HCT116 (cell line): ENCODE measurements around the gene TLX2. TPM values are rescaled to one million over a fixed set of nuclear protein-coding genes. Genes with fewer than 3 reads are reported as not detected.

ENCODE experiments used
- ATAC-seq: fragments of 200-7000 bp; cut with Tn5 transposase; 2 replicates; pipeline ENCODE4 v1.9.1; 2020; ENCODE audit warnings: mild to moderate bottlenecking, moderate library complexity
- BruUV-seq: library from RNA; stranded (reverse); fragments of 400-500 nt; replicated peaks from 2 replicates; lab custom pipeline; 2021; lab: Mats Ljungman, UMichigan
- CTCF ChIA-PET: fragments of 300-600 bp; sonication (Branson Sonifier 250); formaldehyde crosslinking; loops from one replicate; lab custom pipeline; 2021; ENCODE audit warnings: antibody characterized with exemption; lab: Charles Lee
- POLR2A ChIA-PET: fragments of 300-600, 350-600 bp; sonication (Branson Sonifier 250); formaldehyde crosslinking; loops from one replicate; lab custom pipeline; 2021; ENCODE audit warnings: antibody characterized with exemption; lab: Charles Lee
- RAD21 ChIA-PET, 2 experiments: fragments of 300-600 bp; sonication (Branson Sonifier 250); formaldehyde crosslinking; loops; one replicate each; lab custom pipeline; 2023; ENCODE audit warnings: low total read pairs in 2 of 2; ENCODE audit not compliant: uncharacterized antibody in 2 of 2, unreplicated experiment in 2 of 2, low non-redundant PET in 1 of 2; lab: Charles Lee
- DNase-seq: peaks from one replicate; pipeline ENCODE4 v3.0.0-alpha.2; 2010; ENCODE audit warnings: low read depth, low spot score
- H2AFZ ChIP-seq: fragments of 200-600 bp; shearing (Covaris generic), sonication (generic); 2 replicates; pipeline ENCODE4 v1.6.1; 2017; ENCODE audit warnings: low read depth, mixed run types, mixed read lengths, antibody characterized with exemption, low read length; ENCODE audit not compliant: poor library complexity, severe bottlenecking
- H3K27ac ChIP-seq: 2 replicates; pipeline ENCODE4 v1.5.1; 2012; ENCODE audit warnings: low read depth, low read length
- H3K27me3 ChIP-seq: fragments of 200-600 bp; sonication (generic); 2 replicates; pipeline ENCODE4 v1.6.1; 2016; ENCODE audit warnings: mixed run types, low read length, mixed read lengths; ENCODE audit not compliant: insufficient read depth
- H3K36me3 ChIP-seq, 2 experiments: fragments of 200-500 bp in 1 of 2; fragments of 200-600 bp in 1 of 2; sonication (Bioruptor generic) in 1 of 2; sonication (generic) in 1 of 2; 2 replicates each; pipeline versions ENCODE4 v1.5.1 to v1.6.1; 2014 to 2016; ENCODE audit warnings: low read length in 2 of 2, inconsistent platforms in 1 of 2, mixed read lengths in 1 of 2, mixed run types in 1 of 2; ENCODE audit not compliant: insufficient read depth in 2 of 2, control insufficient read depth in 1 of 2
- H3K4me1 ChIP-seq, 2 experiments: fragments of 200-600 bp in 1 of 2; sonication (generic) in 1 of 2; 2 replicates each; pipeline versions ENCODE4 v1.5.1 to v1.6.1; 2012 to 2017; ENCODE audit warnings: low read length in 2 of 2, inconsistent platforms in 1 of 2, mild to moderate bottlenecking in 1 of 2, mixed read lengths in 1 of 2, mixed run types in 1 of 2, moderate library complexity in 1 of 2; ENCODE audit not compliant: insufficient read depth in 2 of 2, control insufficient read depth in 1 of 2
- H3K4me2 ChIP-seq: fragments of 200-600 bp; sonication (generic); 2 replicates; pipeline ENCODE4 v1.6.1; 2017; ENCODE audit warnings: mixed run types, low read length, mixed read lengths
- H3K4me3 ChIP-seq, 2 experiments: fragments of 200-600 bp in 1 of 2; sonication (generic) in 1 of 2; replicated peaks in 1 of 2; 2 replicates each; pipeline ENCODE4 v1.5.1; 2011 to 2016; ENCODE audit warnings: low read length in 2 of 2, control low read depth in 1 of 2, low read depth in 1 of 2, mild to moderate bottlenecking in 1 of 2, mixed read lengths in 1 of 2, mixed run types in 1 of 2
- H3K79me2 ChIP-seq: fragments of 200-600 bp; sonication (generic); 2 replicates; pipeline ENCODE4 v1.6.1; 2017; ENCODE audit warnings: mild to moderate bottlenecking, mixed run types, low read length, moderate library complexity, mixed read lengths; ENCODE audit not compliant: insufficient read depth
- H3K9ac ChIP-seq: fragments of 200-600 bp; sonication (generic); 2 replicates; pipeline ENCODE4 v1.6.1; 2016; ENCODE audit warnings: low read length, mixed read lengths
- H3K9me2 ChIP-seq: fragments of 200-600 bp; sonication (generic), shearing (Covaris generic); 2 replicates; pipeline ENCODE4 v1.6.1; 2017; ENCODE audit warnings: mixed run types, mild to moderate bottlenecking, moderate library complexity; ENCODE audit not compliant: insufficient read depth
- H3K9me3 ChIP-seq, 2 experiments: fragments of 200-500 bp in 1 of 2; fragments of 200-600 bp in 1 of 2; sonication (Bioruptor generic) in 1 of 2; sonication (generic) in 1 of 2; 2 replicates each; pipeline ENCODE4 v1.6.1; 2014 to 2017; ENCODE audit warnings: low read length in 2 of 2, mixed read lengths in 2 of 2, inconsistent platforms in 1 of 2, low read depth in 1 of 2, mild to moderate bottlenecking in 1 of 2, mixed run types in 1 of 2, moderate library complexity in 1 of 2; ENCODE audit not compliant: control insufficient read depth in 1 of 2, insufficient read depth in 1 of 2
- H4K20me1 ChIP-seq: fragments of 200-600 bp; sonication (generic), shearing (Covaris generic); 2 replicates; pipeline ENCODE4 v1.6.1; 2017; ENCODE audit warnings: mixed run types, mild to moderate bottlenecking, moderate library complexity; ENCODE audit not compliant: insufficient read depth
- EGR1 ChIP-seq: IDR thresholded peaks from 2 replicates; pipeline ENCODE4 v1.6.1; 2012; ENCODE audit warnings: low read depth
- ELF1 ChIP-seq: IDR thresholded peaks from 2 replicates; pipeline ENCODE4 v1.6.1; 2012; ENCODE audit warnings: low read depth, borderline replicate concordance
- EZH2 ChIP-seq: fragments of 200-600 bp; sonication (generic); IDR thresholded peaks from 2 replicates; pipeline ENCODE4 v1.6.1; 2017; ENCODE audit warnings: antibody characterized with exemption, mixed run types
- EZH2phosphoT487 ChIP-seq: fragments of 200-600 bp; IDR thresholded peaks from 2 replicates; pipeline ENCODE4 v1.6.1; 2018; ENCODE audit warnings: antibody characterized with exemption, borderline replicate concordance
- FOSL1 ChIP-seq: IDR thresholded peaks from 2 replicates; pipeline ENCODE4 v1.6.1; 2012; ENCODE audit warnings: low read depth
- JUND ChIP-seq: IDR thresholded peaks from 2 replicates; pipeline ENCODE4 v1.6.1; 2012
- POLR2A ChIP-seq: IDR thresholded peaks from 2 replicates; pipeline ENCODE4 v1.7.0; 2011; ENCODE audit warnings: borderline replicate concordance; ENCODE audit not compliant: insufficient read depth, insufficient read length; ENCODE audit errors: extremely low read depth
- POLR2AphosphoS5 ChIP-seq: IDR thresholded peaks from 2 replicates; pipeline ENCODE4 v1.6.1; 2011; ENCODE audit warnings: mild to moderate bottlenecking, low read depth, low read length, moderate library complexity
- SP1 ChIP-seq: IDR thresholded peaks from 2 replicates; pipeline ENCODE4 v1.6.1; 2012; ENCODE audit warnings: low read depth
- SRF ChIP-seq: IDR thresholded peaks from 2 replicates; pipeline ENCODE4 v1.6.1; 2012; ENCODE audit warnings: low read depth
- TCF7L2 ChIP-seq: IDR thresholded peaks from 2 replicates; pipeline ENCODE4 v1.7.0; 2011; ENCODE audit warnings: borderline replicate concordance, inconsistent platforms; ENCODE audit not compliant: insufficient read depth, insufficient read length; ENCODE audit errors: extremely low read depth
- YY1 ChIP-seq: IDR thresholded peaks from 2 replicates; pipeline ENCODE4 v1.6.1; 2011; ENCODE audit warnings: low read length, low read depth, moderate library complexity, mild to moderate bottlenecking; ENCODE audit not compliant: insufficient replicate concordance; ENCODE audit errors: extremely low read depth
- ZFX ChIP-seq: fragments of 450-650 bp; IDR thresholded peaks from 2 replicates; pipeline ENCODE4 v1.6.1; 2017
- intact Hi-C: fragments of 100-400 bp; cut with micrococcal nuclease; formaldehyde crosslinking; loops from 2 replicates; pipeline ENCODE4 v1.10.0; 2022
- total RNA-seq: library from RNA; stranded (reverse); gene quantifications from one replicate; pipeline ENCODE4 v1.2.1, GENCODE V29; 2021; ENCODE audit not compliant: unreplicated experiment
- TF ChIP-seq, protein P1 (sequence below): IDR thresholded peaks from 2 replicates; pipeline ENCODE4 v1.6.1; 2012
- TF ChIP-seq, protein P2 (sequence below): IDR thresholded peaks from 2 replicates; pipeline ENCODE4 v1.6.1; 2012

TLX2 gene
- total RNA-seq, 1 experiment from 2014 or later, result not detected

DNA sequence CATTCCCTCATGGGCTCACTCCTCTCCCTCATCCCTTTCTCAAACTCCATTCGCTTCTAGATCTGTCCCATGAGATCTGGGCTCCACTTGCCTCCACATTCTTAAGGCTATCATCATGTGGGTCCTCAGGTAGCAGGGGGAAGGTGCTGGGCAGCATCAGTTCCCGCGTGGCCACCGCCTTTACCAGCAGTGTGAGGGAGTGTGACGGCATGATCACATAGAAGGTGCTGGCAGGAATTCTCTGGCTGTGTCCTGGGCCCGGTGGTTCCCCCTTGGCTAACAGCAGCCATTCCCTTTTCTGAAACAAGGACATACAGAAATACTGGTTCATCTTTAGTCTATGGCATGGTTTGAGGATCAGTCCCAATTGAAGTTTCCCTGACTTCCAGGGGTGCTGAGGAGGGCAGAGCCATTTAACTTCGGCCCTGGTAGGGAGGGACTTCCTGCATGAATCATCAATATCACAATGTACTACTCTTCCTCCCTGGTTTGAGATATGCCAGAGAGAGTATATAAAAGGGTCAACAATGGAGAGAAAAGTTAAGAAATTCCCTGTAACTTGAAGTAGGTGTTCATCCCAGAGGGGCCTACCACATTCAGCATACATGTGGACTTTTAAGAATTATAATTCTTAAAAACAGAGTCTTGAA is 48.0 kb downstream of the TLX2 start:
- no peak for TF ChIP-seq EGR1
- no peak for TF ChIP-seq YY1
- TF ChIP-seq EZH2, result no peak
- no peak for TF ChIP-seq POLR2A
- TF ChIP-seq SP1, result no peak
- TF ChIP-seq SRF, result no peak
- no peak for TF ChIP-seq ZFX
- no peak for TF ChIP-seq JUND
- TF ChIP-seq, protein P1, sequence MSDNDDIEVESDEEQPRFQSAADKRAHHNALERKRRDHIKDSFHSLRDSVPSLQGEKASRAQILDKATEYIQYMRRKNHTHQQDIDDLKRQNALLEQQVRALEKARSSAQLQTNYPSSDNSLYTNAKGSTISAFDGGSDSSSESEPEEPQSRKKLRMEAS, result no peak
- TF ChIP-seq, protein P2, sequence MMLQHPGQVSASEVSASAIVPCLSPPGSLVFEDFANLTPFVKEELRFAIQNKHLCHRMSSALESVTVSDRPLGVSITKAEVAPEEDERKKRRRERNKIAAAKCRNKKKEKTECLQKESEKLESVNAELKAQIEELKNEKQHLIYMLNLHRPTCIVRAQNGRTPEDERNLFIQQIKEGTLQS, result no peak
- no peak for TF ChIP-seq ELF1
- TF ChIP-seq EZH2phosphoT487, result no peak
- TF ChIP-seq FOSL1, result no peak
- TF ChIP-seq POLR2AphosphoS5, result no peak
- TF ChIP-seq TCF7L2, result no peak
- H4K20me1 ChIP-seq, result no peaks in the 10 kb centered on the region
- H3K9ac ChIP-seq, result no peak overlapping the region
- H3K9me3 ChIP-seq, result no peaks in the 10 kb centered on the region
- peaks cover 0 to 18% of the 10 kb centered on the region in 2 experiments; a peak in 1 of 4 replicates for H3K4me1 ChIP-seq
- no peak overlapping the region for H3K4me3 ChIP-seq
- RAD21 ChIA-PET, result no interaction called here
- no peak overlapping the region for H2AFZ ChIP-seq
- ATAC-seq (no peak), DNase-seq (no peak)
- no TSS peak for BruUV-seq
- no peaks in the 10 kb centered on the region for H3K79me2 ChIP-seq
- CTCF ChIA-PET, result no interaction called here
- intact Hi-C loops, result no loop called here
- H3K27ac ChIP-seq, result no peak overlapping the region
- no peak overlapping the region for H3K4me2 ChIP-seq
- POLR2A ChIA-PET, result no interaction called here
- H3K9me2 ChIP-seq, result no peaks in the 10 kb centered on the region
- H3K27me3 ChIP-seq, result no peaks in the 10 kb centered on the region
- peaks cover 0 to 3% of the 10 kb centered on the region in 2 experiments; a peak in 3 of 4 replicates for H3K36me3 ChIP-seq
